H1 (cell line): ENCODE results near the gene NRN1L. TPM values are rescaled to one million over a fixed set of nuclear protein-coding genes. Genes with fewer than 3 reads are reported as not detected.

ENCODE experiments used
- CTCF ChIA-PET: fragments of 300-600 bp; sonication (Branson Sonifier 250); formaldehyde crosslinking; loops from one replicate; lab custom pipeline; 2021; ENCODE audit not compliant: partially characterized antibody; lab: Charles Lee
- POLR2A ChIA-PET: fragments of 300-600 bp; sonication (Branson Sonifier 250); formaldehyde crosslinking; loops from one replicate; lab custom pipeline; 2021; ENCODE audit warnings: inconsistent platforms; ENCODE audit not compliant: partially characterized antibody; lab: Charles Lee
- DNase-seq, 2 experiments: peaks; one replicate each; pipeline versions ENCODE4 v3.0.0 to v3.0.0-alpha.2; 2010 to 2022; ENCODE audit warnings: low spot score in 2 of 2, low read depth in 1 of 2, mixed read lengths in 1 of 2
- FAIRE-seq: peaks from 2 replicates; lab custom pipeline; 2011; peaks lifted over from hg19 to GRCh38; lab: Jason Lieb, UNC
- H2AFZ ChIP-seq: 2 replicates; pipeline ENCODE4 v1.8.1; 2012; ENCODE audit warnings: low read length, inconsistent platforms
- H2AK5ac ChIP-seq: 2 replicates; pipeline ENCODE4 v1.6.1; 2013; ENCODE audit warnings: low read depth, low read length
- H2BK120ac ChIP-seq: replicated peaks from 2 replicates; pipeline ENCODE3; 2013; ENCODE audit warnings: low read depth, low read length, inconsistent platforms
- H2BK12ac ChIP-seq: 2 replicates; pipeline ENCODE4 v1.6.1; 2013; ENCODE audit warnings: low read depth, low read length
- H2BK15ac ChIP-seq: 2 replicates; pipeline ENCODE4 v1.6.1; 2013; ENCODE audit warnings: low read length
- H2BK20ac ChIP-seq: 2 replicates; pipeline ENCODE4 v1.6.1; 2013; ENCODE audit warnings: low read length
- H2BK5ac ChIP-seq: 2 replicates; pipeline ENCODE4 v1.6.1; 2013; ENCODE audit warnings: low read depth, low read length
- H3K14ac ChIP-seq: 2 replicates; pipeline ENCODE4 v1.6.1; 2013; ENCODE audit warnings: inconsistent platforms; ENCODE audit not compliant: insufficient read length
- H3K18ac ChIP-seq: 2 replicates; pipeline ENCODE4 v1.6.1; 2013; ENCODE audit warnings: low read length; ENCODE audit errors: extremely low read depth
- H3K23ac ChIP-seq: 2 replicates; pipeline ENCODE4 v1.6.1; 2013; ENCODE audit warnings: inconsistent platforms; ENCODE audit not compliant: insufficient read length
- H3K23me2 ChIP-seq: 2 replicates; pipeline ENCODE4 v1.6.1; 2013; ENCODE audit warnings: low read depth, low read length
- H3K27ac ChIP-seq: 2 replicates; pipeline ENCODE4 v1.6.1; 2011; ENCODE audit warnings: low read depth, low read length, inconsistent platforms
- H3K27me3 ChIP-seq, 4 experiments: replicated peaks in 1 of 4; 1 replicate in 1 of 4; 2 replicates in 3 of 4; pipeline versions ENCODE4 v1.6.1 to v1.8.1; 2011 to 2013; ENCODE audit warnings: low read length in 3 of 4, mild to moderate bottlenecking in 3 of 4, inconsistent platforms in 2 of 4, mixed read lengths in 2 of 4, moderate library complexity in 1 of 4; ENCODE audit not compliant: control insufficient read depth in 3 of 4, insufficient read depth in 3 of 4; ENCODE audit errors: extremely low read depth in 1 of 4
- H3K36me3 ChIP-seq, 4 experiments: 2 replicates each; pipeline versions ENCODE4 v1.6.1 to v1.8.1; 2011 to 2013; ENCODE audit warnings: mild to moderate bottlenecking in 4 of 4, low read length in 3 of 4, moderate library complexity in 2 of 4, control low read depth in 1 of 4, inconsistent platforms in 1 of 4; ENCODE audit not compliant: insufficient read depth in 4 of 4, control insufficient read depth in 2 of 4
- H3K4ac ChIP-seq: replicated peaks from 2 replicates; pipeline ENCODE3; 2013; ENCODE audit warnings: low read length, low read depth, mixed read lengths, inconsistent platforms; ENCODE audit not compliant: insufficient read length
- H3K4me1 ChIP-seq, 4 experiments: replicated peaks in 1 of 4; 1 replicate in 1 of 4; 2 replicates in 3 of 4; pipeline versions ENCODE4 v1.6.1 to v1.8.1; 2011 to 2013; ENCODE audit warnings: low read length in 3 of 4, inconsistent platforms in 2 of 4, mixed read lengths in 1 of 4; ENCODE audit not compliant: insufficient read depth in 4 of 4, control insufficient read depth in 3 of 4
- H3K4me2 ChIP-seq, 2 experiments: 2 replicates each; pipeline versions ENCODE4 v1.6.1 to v1.8.1; 2011 to 2013; ENCODE audit warnings: low read depth in 2 of 2, low read length in 2 of 2, control low read depth in 1 of 2, inconsistent platforms in 1 of 2, mild to moderate bottlenecking in 1 of 2; ENCODE audit not compliant: insufficient read depth in 1 of 2
- H3K4me3 ChIP-seq, 4 experiments: fragments of 200-600, 300-600 bp in 1 of 4; sonication (generic), shearing (Covaris generic), sonication (Bioruptor Twin) in 1 of 4; 2 replicates each; pipeline versions ENCODE4 v1.5.1 to v1.8.1; 2011 to 2016; ENCODE audit warnings: low read length in 4 of 4, low read depth in 3 of 4, control low read depth in 2 of 4, inconsistent platforms in 2 of 4, mild to moderate bottlenecking in 2 of 4, mixed read lengths in 1 of 4, moderate library complexity in 1 of 4; ENCODE audit not compliant: insufficient read depth in 2 of 4; ENCODE audit errors: extremely low read depth in 1 of 4
- H3K56ac ChIP-seq: replicated peaks from 2 replicates; pipeline ENCODE3; 2013; ENCODE audit warnings: low read depth, mild to moderate bottlenecking, mixed read lengths, low read length, inconsistent platforms; ENCODE audit not compliant: insufficient read length
- H3K79me1 ChIP-seq: 2 replicates; pipeline ENCODE4 v1.6.1; 2013; ENCODE audit warnings: low read depth, low read length, control low read depth
- H3K79me2 ChIP-seq, 2 experiments: 2 replicates each; pipeline versions ENCODE4 v1.6.1 to v1.8.1; 2012 to 2013; ENCODE audit warnings: low read length in 2 of 2, mild to moderate bottlenecking in 2 of 2, inconsistent platforms in 1 of 2; ENCODE audit not compliant: insufficient read depth in 2 of 2, control insufficient read depth in 1 of 2
- H3K9ac ChIP-seq, 4 experiments: replicated peaks in 1 of 4; 1 replicate in 1 of 4; 2 replicates in 3 of 4; pipeline versions ENCODE4 v1.6.1 to v1.8.1; 2011 to 2013; ENCODE audit warnings: low read depth in 3 of 4, low read length in 3 of 4, control low read depth in 2 of 4, mild to moderate bottlenecking in 2 of 4, moderate library complexity in 2 of 4, inconsistent platforms in 1 of 4; ENCODE audit errors: extremely low read depth in 1 of 4
- H3K9me3 ChIP-seq, 2 experiments: 2 replicates each; pipeline versions ENCODE4 v1.6.1 to v1.8.1; 2012 to 2013; ENCODE audit warnings: mild to moderate bottlenecking in 2 of 2, moderate library complexity in 2 of 2, control low read depth in 1 of 2, inconsistent platforms in 1 of 2, low read depth in 1 of 2, low read length in 1 of 2, mixed read lengths in 1 of 2; ENCODE audit not compliant: insufficient read depth in 2 of 2
- H4K20me1 ChIP-seq, 2 experiments: replicated peaks in 1 of 2; 2 replicates each; pipeline versions ENCODE3 to v1.8.1; 2011 to 2013; ENCODE audit warnings: inconsistent platforms in 2 of 2, low read length in 2 of 2, mild to moderate bottlenecking in 1 of 2; ENCODE audit not compliant: insufficient read depth in 2 of 2, control insufficient read depth in 1 of 2
- H4K5ac ChIP-seq: 2 replicates; pipeline ENCODE4 v1.6.1; 2013; ENCODE audit warnings: low read length, low read depth, mixed read lengths, inconsistent platforms; ENCODE audit not compliant: insufficient read length
- H4K8ac ChIP-seq: 2 replicates; pipeline ENCODE4 v1.8.0; 2013; ENCODE audit warnings: mild to moderate bottlenecking, moderate library complexity, low read length, inconsistent platforms; ENCODE audit not compliant: insufficient read depth; ENCODE audit errors: extremely low read depth
- H4K91ac ChIP-seq: replicated peaks from 2 replicates; pipeline ENCODE3; 2013; ENCODE audit warnings: low read length, mixed read lengths, inconsistent platforms; ENCODE audit not compliant: insufficient read length
- EP300 ChIP-seq, 2 experiments: IDR thresholded peaks; 1 replicate in 1 of 2; 2 replicates in 1 of 2; pipeline ENCODE4 v1.6.1; 2011 to 2012; ENCODE audit warnings: low read depth in 2 of 2, low read length in 2 of 2, mild to moderate bottlenecking in 2 of 2, borderline replicate concordance in 1 of 2, inconsistent platforms in 1 of 2, moderate library complexity in 1 of 2
- JUN ChIP-seq: IDR thresholded peaks from 2 replicates; pipeline ENCODE4 v1.6.1; 2011; ENCODE audit warnings: low read depth, mild to moderate bottlenecking, improper control_type of control experiment, low read length
- JUND ChIP-seq: IDR thresholded peaks from 2 replicates; pipeline ENCODE4 v1.6.1; 2011; ENCODE audit warnings: mild to moderate bottlenecking, improper control_type of control experiment, low read length
- MAFK ChIP-seq: IDR thresholded peaks from 2 replicates; pipeline ENCODE4 v1.6.1; 2012; ENCODE audit warnings: low read depth, mild to moderate bottlenecking, improper control_type of control experiment, low read length
- NANOG ChIP-seq: IDR thresholded peaks from 2 replicates; pipeline ENCODE4 v1.6.1; 2011; ENCODE audit warnings: low read length, low read depth, mild to moderate bottlenecking, inconsistent platforms; ENCODE audit not compliant: insufficient read depth, poor library complexity, severe bottlenecking
- NRF1 ChIP-seq: IDR thresholded peaks from 2 replicates; pipeline ENCODE4 v1.6.1; 2011; ENCODE audit warnings: mild to moderate bottlenecking, low read depth, low read length, improper control_type of control experiment
- PHF8 ChIP-seq: fragments of 200-600 bp; sonication (generic); conservative IDR thresholded peaks from 2 replicates; pipeline ENCODE4 v1.7.1; 2012; ENCODE audit warnings: low read depth, mild to moderate bottlenecking, inconsistent platforms, low read length, moderate library complexity
- RBBP5 ChIP-seq: IDR thresholded peaks from 2 replicates; pipeline ENCODE4 v1.7.1; 2012; ENCODE audit warnings: low read depth, mild to moderate bottlenecking, inconsistent platforms, low read length, moderate library complexity, borderline replicate concordance
- SRF ChIP-seq: IDR thresholded peaks from 2 replicates; pipeline ENCODE4 v1.6.1; 2011; ENCODE audit warnings: mild to moderate bottlenecking, low read depth, low read length, moderate library complexity
- TAF7 ChIP-seq: optimal IDR thresholded peaks from 2 replicates; pipeline ENCODE3; 2011; ENCODE audit warnings: low read depth, mild to moderate bottlenecking, inconsistent platforms, low read length, moderate library complexity, borderline replicate concordance
- TEAD4 ChIP-seq: IDR thresholded peaks from 2 replicates; pipeline ENCODE4 v1.6.1; 2012; ENCODE audit warnings: low read depth, low read length, inconsistent platforms, mixed read lengths
- WGBS, 2 experiments: shearing (Covaris generic) in 1 of 2; methylation state at CpG; one replicate each; pipeline versions ENCODE4 v1.1.6 to v1.1.7; 2013 to 2015; ENCODE audit warnings: low lambda C conversion rate in 2 of 2, mixed read lengths in 2 of 2, inconsistent platforms in 1 of 2, low coverage in 1 of 2, missing lambda C conversion rate in 1 of 2; ENCODE audit not compliant: insufficient replicate concordance in 2 of 2, insufficient coverage in 1 of 2, insufficient read length in 1 of 2; ENCODE audit errors: extremely low coverage in 1 of 2, missing lambda C conversion rate in 1 of 2; 5-methylcytosine and 5-hydroxymethylcytosine counted together
- polyA plus RNA-seq, 7 experiments: library from polyadenylated mRNA; depleted of rRNA in 3 of 7; stranded (reverse) in 5 of 7; unstranded in 2 of 7; fragments of >200 nt in 5 of 7; fragments of 200-250 nt in 2 of 7; gene quantifications; 1 replicate in 5 of 7; 2 replicates in 1 of 7; 4 replicates in 1 of 7; pipeline versions ENCODE4 v1.2.1 to v1.2.3, GENCODE V29; 2011 to 2013; ENCODE audit warnings: missing spikeins in 2 of 7, mixed read lengths in 2 of 7
- total RNA-seq: library from RNA; stranded (reverse); fragmentation: NEBNext Ultra II Directional; extraction: Animal tissue kit (Norgen Biotek cat#: 25700); gene quantifications from 2 replicates; pipeline ENCODE4 v1.2.1, GENCODE V29; 2021

NRN1L gene
- total and polyA plus RNA-seq, 2 of the 8 experiments (the other 6 are each of a cell fraction or from before 2014, with no cell fraction given) = 4.1 to 35.2 TPM

DNA sequence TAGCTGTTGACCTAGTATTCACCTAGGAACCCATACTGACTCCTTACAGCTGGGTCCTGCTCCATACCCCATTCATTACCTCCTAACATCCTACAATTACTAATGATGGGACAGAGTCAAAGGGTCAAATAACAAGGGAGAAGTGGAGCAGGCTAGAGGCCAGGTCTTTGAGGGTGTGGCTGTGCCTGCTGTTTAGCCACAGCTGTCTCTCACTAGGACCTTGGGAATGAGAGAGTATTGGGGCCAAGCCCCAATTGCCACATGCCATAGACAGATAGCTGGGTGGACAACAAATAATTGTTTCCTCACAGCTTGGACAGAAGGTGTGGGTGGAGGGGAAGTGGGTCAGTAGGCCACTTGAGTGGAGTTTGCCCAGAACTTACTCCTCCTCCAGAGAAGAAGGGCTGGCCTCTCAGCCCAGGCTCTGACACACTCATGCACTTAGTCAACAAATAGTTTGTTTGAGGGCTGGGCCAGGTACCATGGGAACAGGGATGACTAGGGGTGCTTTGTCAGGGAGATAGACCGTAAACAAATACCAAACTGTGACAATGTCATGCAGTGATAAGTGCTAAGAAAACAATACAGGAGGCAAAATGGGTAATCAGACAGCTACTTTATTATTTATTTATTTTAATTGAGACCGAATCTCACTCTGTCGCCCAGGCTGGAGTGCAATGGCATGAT, 27.0 kb upstream of the NRN1L start:
- no peak overlapping the region for H2BK120ac ChIP-seq
- peaks cover 44% of the 10 kb centered on the region for H3K79me1 ChIP-seq
- H3K4me1 ChIP-seq = peaks cover 8 to 15% (median 13%) of the 10 kb centered on the region in 4 experiments
- H3K18ac ChIP-seq = no peak overlapping the region
- no peaks in the 10 kb centered on the region for H3K27me3 ChIP-seq
- H2BK5ac ChIP-seq = no peak overlapping the region; the same call in 1 of the 2 replicates
- no peak overlapping the region for H4K5ac ChIP-seq
- H2AK5ac ChIP-seq = no peak overlapping the region; the same call in 1 of the 2 replicates
- H3K27ac ChIP-seq = peak overlapping the region; percentile 84
- H2BK12ac ChIP-seq = peak overlapping the region; percentile 21; the same call in 1 of the 2 replicates
- peak; percentile 69 for FAIRE-seq
- ChIA-PET POLR2A (interaction anchor here (1.0 to 2.9 kb wide), 5 partner anchors 10 to 228 kb away, joined by 3 to 27 read pairs (median 3); partner anchors contain the start of genes CENPT, NFATC3 and NUTF2), CTCF (interaction anchor here (0.9 to 3.5 kb wide), 10 partner anchors 13 to 194 kb away, joined by 3 to 20 read pairs (median 4); partner anchors contain the start of gene NRN1L)
- peak overlapping the region in 1 of 4 experiments; percentile 44; a peak in 2 of 7 replicates for H3K9ac ChIP-seq
- H4K8ac ChIP-seq = no peak overlapping the region
- no peaks in the 10 kb centered on the region for H3K9me3 ChIP-seq
- no peak overlapping the region for H4K91ac ChIP-seq
- H3K4ac ChIP-seq = no peak overlapping the region
- peaks cover 33 to 56% of the 10 kb centered on the region in 2 experiments for H4K20me1 ChIP-seq
- peak overlapping the region; percentile 43 to 60 for H3K4me2 ChIP-seq
- WGBS, 2 experiments = 54% methylated on average over 3 of the region's 3 CpGs; no CpG with 5 or more reads in 1 of the 2 experiments
- no peak overlapping the region for H3K56ac ChIP-seq
- H3K4me3 ChIP-seq = peak overlapping the region in 2 of 4 experiments; percentile 17 to 19; a peak in 3 of 8 replicates
- no peak overlapping the region for H2BK20ac ChIP-seq
- no peaks in the 10 kb centered on the region for H3K23me2 ChIP-seq
- H3K36me3 ChIP-seq = peaks cover 0 to 16% (median 4%) of the 10 kb centered on the region in 4 experiments; a peak in 3 of 8 replicates
- DNase-seq = no peak
- no peak overlapping the region for H2BK15ac ChIP-seq
- H3K23ac ChIP-seq = no peak overlapping the region
- no peak overlapping the region for H3K14ac ChIP-seq
- no peak overlapping the region for H2AFZ ChIP-seq
- H3K79me2 ChIP-seq = peaks cover 42 to 97% of the 10 kb centered on the region in 2 experiments
- TF ChIP-seq NANOG = peak; percentile 64
- no peak for TF ChIP-seq MAFK
- TF ChIP-seq JUND = 0 out of 2 replicates have a peak, but pooled peaks have one; percentile 61
- TF ChIP-seq JUN = 0 out of 2 replicates have a peak, but pooled peaks have one; percentile 32
- TF ChIP-seq SRF = no peak
- peak in 1 of 2 experiments; percentile 87; a peak in 1 of 3 replicates for TF ChIP-seq EP300 (IDR thresholded peaks at IDR 0.05; ENCODE audit: borderline replicate concordance in 1 of 2, low read depth in 2 of 2, low read length in 2 of 2)
- no peak for TF ChIP-seq TAF7
- no peak for TF ChIP-seq NRF1
- TF ChIP-seq RBBP5 = no peak
- TF ChIP-seq TEAD4 = no peak
- no peak for TF ChIP-seq PHF8
